WTC11 (cell line): ENCODE results near the gene XKR7. TPM values are rescaled to one million over a fixed set of nuclear protein-coding genes. Genes with fewer than 3 reads are reported as not detected.
A peak's percentile ranks its signal among the peaks of the same experiment; 100 is the strongest.

ENCODE experiments used
- AFF4 ChIP-seq: sonication (generic); formaldehyde crosslinking; IDR thresholded peaks from 2 replicates; pipeline ENCODE4 v1.8.1; 2023; ENCODE audit warnings: mild to moderate bottlenecking, missing genetic modification reagents, borderline replicate concordance
- ATF1 ChIP-seq: sonication (generic); formaldehyde crosslinking; IDR thresholded peaks from 2 replicates; pipeline ENCODE4 v1.8.1; 2023; ENCODE audit warnings: mild to moderate bottlenecking, moderate library complexity, missing genetic modification reagents
- CREB1 ChIP-seq: sonication (generic); formaldehyde crosslinking; IDR thresholded peaks from 2 replicates; pipeline ENCODE4 v1.8.0; 2023; ENCODE audit warnings: mild to moderate bottlenecking, missing genetic modification reagents
- ELF4 ChIP-seq: sonication (generic); formaldehyde crosslinking; IDR thresholded peaks from 2 replicates; pipeline ENCODE4 v1.8.1; 2022; ENCODE audit warnings: low read depth, mild to moderate bottlenecking, moderate library complexity, missing genetic modification reagents
- FOXK1 ChIP-seq: sonication (generic); formaldehyde crosslinking; IDR thresholded peaks from 2 replicates; pipeline ENCODE4 v1.8.0; 2022; ENCODE audit warnings: mild to moderate bottlenecking, moderate library complexity, missing genetic modification reagents
- FOXP1 ChIP-seq: sonication (generic); formaldehyde crosslinking; IDR thresholded peaks from 2 replicates; pipeline ENCODE4 v1.8.0; 2022; ENCODE audit warnings: missing genetic modification reagents, mild to moderate bottlenecking, moderate library complexity, borderline replicate concordance
- GABPB1 ChIP-seq: sonication (generic); formaldehyde crosslinking; IDR thresholded peaks from 2 replicates; pipeline ENCODE4 v1.8.1; 2023; ENCODE audit warnings: mild to moderate bottlenecking, missing genetic modification reagents
- GRHL2 ChIP-seq: fragments of 250-450 bp; sonication (Bioruptor Pico); IDR thresholded peaks from 2 replicates; pipeline ENCODE4 v1.8.0; 2022; ENCODE audit warnings: mild to moderate bottlenecking, moderate library complexity; ENCODE audit not compliant: insufficient replicate concordance, severe bottlenecking
- GTF2I ChIP-seq: fragments of 250-450 bp; sonication (Bioruptor Pico); conservative IDR thresholded peaks from 2 replicates; pipeline ENCODE4 v1.4.0; 2021; ENCODE audit warnings: mild to moderate bottlenecking
- JUN ChIP-seq: sonication (generic); formaldehyde crosslinking; IDR thresholded peaks from 2 replicates; pipeline ENCODE4 v1.8.0; 2023; ENCODE audit warnings: mild to moderate bottlenecking, missing genetic modification reagents
- KAT7 ChIP-seq: sonication (generic); formaldehyde crosslinking; IDR thresholded peaks from 2 replicates; pipeline ENCODE4 v1.8.1; 2023; ENCODE audit warnings: missing genetic modification reagents, mild to moderate bottlenecking, borderline replicate concordance
- NFATC4 ChIP-seq: fragments of 250-450 bp; sonication (Bioruptor Pico); IDR thresholded peaks from 2 replicates; pipeline ENCODE4 v1.9.0; 2021; ENCODE audit warnings: mild to moderate bottlenecking
- NFYB ChIP-seq: sonication (generic); formaldehyde crosslinking; conservative IDR thresholded peaks from 2 replicates; pipeline ENCODE4 v1.8.0; 2022; ENCODE audit warnings: low read depth, missing genetic modification reagents
- NR1H2 ChIP-seq: sonication (generic); formaldehyde crosslinking; IDR thresholded peaks from 2 replicates; pipeline ENCODE4 v1.9.0; 2021; ENCODE audit warnings: mild to moderate bottlenecking, moderate library complexity, missing genetic modification reagents
- NR2C2 ChIP-seq: sonication (generic); formaldehyde crosslinking; IDR thresholded peaks from 2 replicates; pipeline ENCODE4 v1.8.0; 2022; ENCODE audit warnings: mild to moderate bottlenecking, missing genetic modification reagents
- OVOL2 ChIP-seq: fragments of 250-450 bp; sonication (Bioruptor Pico); IDR thresholded peaks from 2 replicates; pipeline ENCODE4 v1.9.0; 2021; ENCODE audit warnings: mild to moderate bottlenecking, borderline replicate concordance
- PRDM15 ChIP-seq: sonication (generic); formaldehyde crosslinking; IDR thresholded peaks from 2 replicates; pipeline ENCODE4 v1.8.0; 2022; ENCODE audit warnings: missing genetic modification reagents
- SMAD4 ChIP-seq: sonication (generic); formaldehyde crosslinking; IDR thresholded peaks from 2 replicates; pipeline ENCODE4 v1.8.0; 2022; ENCODE audit warnings: mild to moderate bottlenecking, missing genetic modification reagents
- STAT6 ChIP-seq: sonication (generic); formaldehyde crosslinking; conservative IDR thresholded peaks from 2 replicates; pipeline ENCODE4 v1.8.1; 2023; ENCODE audit warnings: mild to moderate bottlenecking, low read depth, missing genetic modification reagents, moderate library complexity
- USF1 ChIP-seq: sonication (generic); formaldehyde crosslinking; IDR thresholded peaks from 2 replicates; pipeline ENCODE4 v1.8.0; 2022; ENCODE audit warnings: mild to moderate bottlenecking, missing genetic modification reagents
- ZNF396 ChIP-seq: fragments of 250-450 bp; sonication (Bioruptor Pico); IDR thresholded peaks from 2 replicates; pipeline ENCODE4 v1.8.0; 2021; ENCODE audit warnings: mild to moderate bottlenecking, moderate library complexity, borderline replicate concordance
- ZNF423 ChIP-seq: fragments of 250-450 bp; sonication (Bioruptor Pico); IDR thresholded peaks from 2 replicates; pipeline ENCODE4 v2.1.2; 2022; ENCODE audit warnings: mild to moderate bottlenecking, moderate library complexity
- total RNA-seq: library from RNA; stranded (reverse); gene quantifications from 3 replicates; pipeline ENCODE4 v1.2.3, GENCODE V29; 2021
- TF ChIP-seq, protein P1 (sequence below): sonication (generic); formaldehyde crosslinking; IDR thresholded peaks from 2 replicates; pipeline ENCODE4 v1.8.1; 2022; ENCODE audit warnings: low read depth, missing genetic modification reagents, borderline replicate concordance
- TF ChIP-seq, protein P2 (sequence below): fragments of 200-600 bp; IDR thresholded peaks from 2 replicates; pipeline ENCODE4 v1.8.0; 2022; ENCODE audit warnings: antibody characterized with exemption

XKR7 gene
- total RNA-seq, 1 experiment from 2014 or later, result 2.5 TPM

DNA sequence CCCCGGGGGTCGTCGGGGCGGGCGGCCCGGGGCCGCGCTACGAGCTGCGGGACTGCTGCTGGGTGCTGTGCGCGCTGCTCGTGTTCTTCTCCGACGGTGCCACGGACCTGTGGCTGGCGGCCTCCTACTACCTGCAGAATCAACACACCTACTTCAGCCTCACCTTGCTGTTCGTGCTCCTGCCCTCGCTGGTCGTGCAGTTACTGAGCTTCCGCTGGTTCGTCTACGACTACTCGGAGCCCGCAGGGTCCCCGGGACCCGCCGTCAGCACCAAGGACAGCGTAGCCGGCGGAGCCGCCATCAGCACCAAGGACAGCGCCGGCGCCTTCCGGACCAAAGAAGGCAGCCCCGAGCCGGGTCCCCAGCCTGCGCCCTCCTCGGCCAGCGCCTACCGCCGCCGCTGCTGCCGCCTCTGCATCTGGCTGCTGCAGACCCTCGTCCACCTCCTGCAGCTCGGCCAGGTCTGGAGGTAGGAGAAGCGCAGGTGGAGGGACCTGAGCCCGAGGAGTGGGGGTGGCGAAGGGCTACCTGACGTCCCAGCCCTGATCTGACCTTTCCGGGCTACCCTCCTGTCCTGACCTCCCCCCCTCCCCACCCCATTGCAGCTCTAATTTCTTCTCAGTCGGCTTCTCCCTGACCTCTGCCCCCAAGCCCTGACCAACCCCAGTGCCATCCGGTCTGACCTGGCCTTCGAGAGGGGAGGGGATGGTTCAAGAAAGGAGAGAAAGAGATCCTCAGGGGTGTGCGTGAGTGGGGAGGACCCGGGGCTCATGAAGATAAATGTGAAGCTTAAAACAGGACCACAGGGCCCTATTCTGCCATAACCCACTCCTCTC, 558 bp downstream of the XKR7 start (continued):
- peak; percentile 100 for TF ChIP-seq STAT6 (CRISPR knock-in tag)
- peak; percentile 100 for TF ChIP-seq ELF4 (CRISPR knock-in tag)
- TF ChIP-seq CREB1, result peak; percentile 100
- peak; percentile 100 for TF ChIP-seq KAT7
- peak; percentile 97 for TF ChIP-seq ZNF396
- TF ChIP-seq USF1, result peak; percentile 97
- TF ChIP-seq FOXP1, result peak; percentile 100
- peak; percentile 90 for TF ChIP-seq PRDM15 (CRISPR knock-in tag)
- peak; percentile 100 for TF ChIP-seq ATF1 (CRISPR knock-in tag)
- peak; percentile 100 for TF ChIP-seq SMAD4 (CRISPR knock-in tag)
- TF ChIP-seq, protein P1, sequence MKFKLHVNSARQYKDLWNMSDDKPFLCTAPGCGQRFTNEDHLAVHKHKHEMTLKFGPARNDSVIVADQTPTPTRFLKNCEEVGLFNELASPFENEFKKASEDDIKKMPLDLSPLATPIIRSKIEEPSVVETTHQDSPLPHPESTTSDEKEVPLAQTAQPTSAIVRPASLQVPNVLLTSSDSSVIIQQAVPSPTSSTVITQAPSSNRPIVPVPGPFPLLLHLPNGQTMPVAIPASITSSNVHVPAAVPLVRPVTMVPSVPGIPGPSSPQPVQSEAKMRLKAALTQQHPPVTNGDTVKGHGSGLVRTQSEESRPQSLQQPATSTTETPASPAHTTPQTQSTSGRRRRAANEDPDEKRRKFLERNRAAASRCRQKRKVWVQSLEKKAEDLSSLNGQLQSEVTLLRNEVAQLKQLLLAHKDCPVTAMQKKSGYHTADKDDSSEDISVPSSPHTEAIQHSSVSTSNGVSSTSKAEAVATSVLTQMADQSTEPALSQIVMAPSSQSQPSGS (CRISPR knock-in tag), result peak; percentile 99
- TF ChIP-seq NFYB, result peak; percentile 86
- TF ChIP-seq, protein P2, sequence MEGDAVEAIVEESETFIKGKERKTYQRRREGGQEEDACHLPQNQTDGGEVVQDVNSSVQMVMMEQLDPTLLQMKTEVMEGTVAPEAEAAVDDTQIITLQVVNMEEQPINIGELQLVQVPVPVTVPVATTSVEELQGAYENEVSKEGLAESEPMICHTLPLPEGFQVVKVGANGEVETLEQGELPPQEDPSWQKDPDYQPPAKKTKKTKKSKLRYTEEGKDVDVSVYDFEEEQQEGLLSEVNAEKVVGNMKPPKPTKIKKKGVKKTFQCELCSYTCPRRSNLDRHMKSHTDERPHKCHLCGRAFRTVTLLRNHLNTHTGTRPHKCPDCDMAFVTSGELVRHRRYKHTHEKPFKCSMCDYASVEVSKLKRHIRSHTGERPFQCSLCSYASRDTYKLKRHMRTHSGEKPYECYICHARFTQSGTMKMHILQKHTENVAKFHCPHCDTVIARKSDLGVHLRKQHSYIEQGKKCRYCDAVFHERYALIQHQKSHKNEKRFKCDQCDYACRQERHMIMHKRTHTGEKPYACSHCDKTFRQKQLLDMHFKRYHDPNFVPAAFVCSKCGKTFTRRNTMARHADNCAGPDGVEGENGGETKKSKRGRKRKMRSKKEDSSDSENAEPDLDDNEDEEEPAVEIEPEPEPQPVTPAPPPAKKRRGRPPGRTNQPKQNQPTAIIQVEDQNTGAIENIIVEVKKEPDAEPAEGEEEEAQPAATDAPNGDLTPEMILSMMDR, result no peak
- no peak for TF ChIP-seq GRHL2 (CRISPR knock-in tag)
- TF ChIP-seq GABPB1, result peak; percentile 99
- peak; percentile 70; the same call in 1 of the 2 replicates for TF ChIP-seq NFATC4 (CRISPR knock-in tag)
- TF ChIP-seq NR2C2, result peak; percentile 96
- TF ChIP-seq GTF2I (CRISPR knock-in tag), result peak; percentile 89
- TF ChIP-seq FOXK1, result peak; percentile 100
- TF ChIP-seq JUN (CRISPR knock-in tag), result peak; percentile 100
- peak; percentile 70 for TF ChIP-seq ZNF423 (CRISPR knock-in tag)
- peak; percentile 99 for TF ChIP-seq NR1H2 (CRISPR knock-in tag)
- TF ChIP-seq AFF4 (CRISPR knock-in tag), result peak; percentile 99
- TF ChIP-seq OVOL2 (CRISPR knock-in tag), result no peak
